K562 (cell line): ENCODE results near the gene ZNF433. TPM values are rescaled to one million over a fixed set of nuclear protein-coding genes. Genes with fewer than 3 reads are reported as not detected.

Source experiments
- BCOR ChIP-seq: fragments of 450-650 bp; IDR thresholded peaks from 2 replicates; pipeline ENCODE4 v1.6.1; 2016
- CEBPZ ChIP-seq: fragments of 150-350 bp; IDR thresholded peaks from 2 replicates; pipeline ENCODE4 v1.6.1; 2014; ENCODE audit warnings: low read depth, mild to moderate bottlenecking, low read length, borderline replicate concordance
- E2F6 ChIP-seq, 2 experiments: IDR thresholded peaks; 2 replicates each; pipeline ENCODE4 v1.6.1; 2011; ENCODE audit warnings: borderline replicate concordance in 1 of 2, control low read depth in 1 of 2, low read depth in 1 of 2, low read length in 1 of 2, mild to moderate bottlenecking in 1 of 2, mixed read lengths in 1 of 2, moderate library complexity in 1 of 2; ENCODE audit not compliant: insufficient read depth in 1 of 2, insufficient read length in 1 of 2, poor library complexity in 1 of 2, severe bottlenecking in 1 of 2; ENCODE audit errors: extremely low read depth in 1 of 2
- ELF1 ChIP-seq: fragments of 200-800 bp; sonication (Bioruptor generic); IDR thresholded peaks from 2 replicates; pipeline ENCODE4 v1.6.1; 2016; ENCODE audit warnings: missing genetic modification characterization, missing compliant biosample characterization
- ETV1 ChIP-seq: fragments of 450-650 bp; conservative IDR thresholded peaks from 2 replicates; pipeline ENCODE4 v1.6.1; 2016; ENCODE audit warnings: missing genetic modification characterization, control low read depth, low read depth, missing compliant biosample characterization
- HNRNPLL ChIP-seq: fragments of 200-400 bp; formaldehyde crosslinking; IDR thresholded peaks from 2 replicates; pipeline ENCODE4 v1.6.1; 2017; ENCODE audit warnings: low read length, low read depth, mild to moderate bottlenecking; ENCODE audit not compliant: poor library complexity, severe bottlenecking
- MEIS2 ChIP-seq: fragments of 450-650 bp; IDR thresholded peaks from 2 replicates; pipeline ENCODE4 v1.6.1; 2014; ENCODE audit warnings: mild to moderate bottlenecking; ENCODE audit not compliant: partially characterized antibody
- NFYB ChIP-seq: IDR thresholded peaks from 2 replicates; pipeline ENCODE4 v1.6.1; 2011; ENCODE audit warnings: mild to moderate bottlenecking, moderate library complexity; ENCODE audit not compliant: insufficient read length; ENCODE audit errors: extremely low read depth
- NONO ChIP-seq, 2 experiments: fragments of 200-400 bp in 1 of 2; fragments of 450-650 bp in 1 of 2; formaldehyde crosslinking in 1 of 2; IDR thresholded peaks; 2 replicates each; pipeline ENCODE4 v1.6.1; 2017; ENCODE audit warnings: low read depth in 2 of 2, mild to moderate bottlenecking in 2 of 2, moderate library complexity in 2 of 2, low read length in 1 of 2
- NR2C1 ChIP-seq, 2 experiments: fragments of 450-650 bp; IDR thresholded peaks; 2 replicates each; pipeline ENCODE4 v1.6.1; 2017; ENCODE audit warnings: mild to moderate bottlenecking in 2 of 2, antibody characterized with exemption in 1 of 2, inconsistent platforms in 1 of 2, missing compliant biosample characterization in 1 of 2, missing genetic modification characterization in 1 of 2
- NRF1 ChIP-seq, 2 experiments: fragments of 450-650 bp; IDR thresholded peaks in 1 of 2; conservative IDR thresholded peaks in 1 of 2; 2 replicates each; pipeline ENCODE4 v1.6.1; 2014; ENCODE audit warnings: mild to moderate bottlenecking in 2 of 2
- PHF8 ChIP-seq: fragments of 200-600 bp; sonication (generic); IDR thresholded peaks from 2 replicates; pipeline ENCODE4 v1.6.1; 2012; ENCODE audit warnings: mixed run types, mild to moderate bottlenecking, inconsistent platforms, low read length, moderate library complexity, borderline replicate concordance
- PKNOX1 ChIP-seq: fragments of 450-650 bp; IDR thresholded peaks from 2 replicates; pipeline ENCODE4 v1.6.1; 2016
- POLR2A ChIP-seq: fragments of 450-650 bp; conservative IDR thresholded peaks from 2 replicates; pipeline ENCODE4 v1.6.1; 2016
- POLR2AphosphoS5 ChIP-seq: IDR thresholded peaks from 2 replicates; pipeline ENCODE4 v1.6.1; 2011; ENCODE audit warnings: mild to moderate bottlenecking, low read depth, low read length, moderate library complexity; ENCODE audit not compliant: control insufficient read depth, insufficient read depth
- POLR2B ChIP-seq: fragments of 450-650 bp; IDR thresholded peaks from 2 replicates; pipeline ENCODE4 v1.6.1; 2018; ENCODE audit warnings: low read depth; ENCODE audit not compliant: partially characterized antibody
- polyA plus RNA-seq, 8 experiments: library from polyadenylated mRNA; depleted of rRNA in 4 of 8; stranded (reverse) in 5 of 8; unstranded in 3 of 8; fragments of >200 nt; fragmentation: Nextera tagmentation in 2 of 8; fragmentation: Illumina TruSeq in 1 of 8; extraction: Ambion mirVana in 2 of 8; extraction: Trizol in 1 of 8; gene quantifications; 2 replicates each; pipeline versions ENCODE4 v1.2.1 to v1.2.3, GENCODE V29; 2011 to 2014; ENCODE audit warnings: inconsistent platforms in 1 of 8, missing spikeins in 1 of 8
- total RNA-seq, 7 experiments: library from RNA; depleted of rRNA in 6 of 7; stranded (reverse); fragments of >200 nt in 6 of 7; fragmentation: Illumina TruSeq in 2 of 7; extraction: Trizol in 2 of 7; gene quantifications; 2 replicates each; pipeline versions ENCODE4 v1.2.1 to v1.2.3, GENCODE V29; 2011 to 2021; ENCODE audit warnings: low replicate concordance in 1 of 7
- TF ChIP-seq, protein P1 (sequence below), 2 experiments: IDR thresholded peaks in 1 of 2; conservative IDR thresholded peaks in 1 of 2; 2 replicates each; pipeline ENCODE4 v1.6.1; 2016; ENCODE audit warnings: low read depth in 2 of 2, mild to moderate bottlenecking in 1 of 2, missing compliant biosample characterization in 1 of 2, missing genetic modification characterization in 1 of 2, moderate library complexity in 1 of 2

Gene ZNF433
- total and polyA plus RNA-seq, 9 of the 15 experiments (the other 6 are each of a cell fraction or from before 2014, with no cell fraction given), result 2.0 to 4.1 (median 2.9) TPM

GRCh38 chr19:12052497-12053169 lies 17.2 kb upstream of the ZNF433 start, which contains the start of gene ZNF878 (continued):
- peak; percentile 84 to 93 for TF ChIP-seq E2F6 (IDR thresholded peaks at IDR 0.05; ENCODE audit: borderline replicate concordance in 1 of 2, extremely low read depth in 1 of 2, insufficient read depth in 1 of 2, insufficient read length in 1 of 2, low read depth in 1 of 2, low read length in 1 of 2, poor library complexity in 1 of 2, severe bottlenecking in 1 of 2)
- TF ChIP-seq HNRNPLL, result peak; percentile 58
- peak; percentile 24 for TF ChIP-seq MEIS2
- TF ChIP-seq NR2C1 (IDR thresholded peaks at IDR 0.05), result no peak
- no peak for TF ChIP-seq NR2C1 (tag; IDR thresholded peaks at IDR 0.05)
- peak; percentile 53 for TF ChIP-seq ETV1 (tag)
- peak; percentile 24; the same call in 1 of the 2 replicates for TF ChIP-seq BCOR
- TF ChIP-seq, protein P1, sequence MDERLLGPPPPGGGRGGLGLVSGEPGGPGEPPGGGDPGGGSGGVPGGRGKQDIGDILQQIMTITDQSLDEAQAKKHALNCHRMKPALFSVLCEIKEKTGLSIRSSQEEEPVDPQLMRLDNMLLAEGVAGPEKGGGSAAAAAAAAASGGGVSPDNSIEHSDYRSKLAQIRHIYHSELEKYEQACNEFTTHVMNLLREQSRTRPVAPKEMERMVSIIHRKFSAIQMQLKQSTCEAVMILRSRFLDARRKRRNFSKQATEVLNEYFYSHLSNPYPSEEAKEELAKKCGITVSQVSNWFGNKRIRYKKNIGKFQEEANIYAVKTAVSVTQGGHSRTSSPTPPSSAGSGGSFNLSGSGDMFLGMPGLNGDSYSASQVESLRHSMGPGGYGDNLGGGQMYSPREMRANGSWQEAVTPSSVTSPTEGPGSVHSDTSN (CRISPR knock-in tag; IDR thresholded peaks at IDR 0.05; ENCODE audit: low read depth), result peak; percentile 66
- TF ChIP-seq, protein P1 (tag; conservative IDR thresholded peaks at IDR 0.05; ENCODE audit: low read depth), result peak; percentile 56
- no peak for TF ChIP-seq CEBPZ
- TF ChIP-seq POLR2A, result peak; percentile 85
- peak; percentile 73 for TF ChIP-seq POLR2AphosphoS5
- peak; percentile 39 to 41 for TF ChIP-seq NRF1 (conservative IDR thresholded peaks at IDR 0.05 in 1 of 2, IDR thresholded peaks at IDR 0.05 in 1 of 2)
- TF ChIP-seq POLR2B, result peak; percentile 60
- TF ChIP-seq NFYB, result peak; percentile 73
- TF ChIP-seq PKNOX1, result peak; percentile 96
- 0 out of 2 replicates have a peak, but pooled peaks have one; percentile 31 for TF ChIP-seq ELF1
- TF ChIP-seq NONO (IDR thresholded peaks at IDR 0.05; ENCODE audit: low read depth in 2 of 2, low read length in 1 of 2), result no peak
- TF ChIP-seq PHF8, result peak; percentile 40; the same call in 1 of the 2 replicates
